ENCODE measurements around the gene TLE6. TPM values are rescaled to one million over a fixed set of nuclear protein-coding genes. Genes with fewer than 3 reads are reported as not detected.

TLE6 gene
- total and polyA plus RNA-seq, 2 of the 13 experiments (the other 11 are each of a cell fraction or from before 2014, with no cell fraction given), result 0.24 to 5.5 TPM

DNA sequence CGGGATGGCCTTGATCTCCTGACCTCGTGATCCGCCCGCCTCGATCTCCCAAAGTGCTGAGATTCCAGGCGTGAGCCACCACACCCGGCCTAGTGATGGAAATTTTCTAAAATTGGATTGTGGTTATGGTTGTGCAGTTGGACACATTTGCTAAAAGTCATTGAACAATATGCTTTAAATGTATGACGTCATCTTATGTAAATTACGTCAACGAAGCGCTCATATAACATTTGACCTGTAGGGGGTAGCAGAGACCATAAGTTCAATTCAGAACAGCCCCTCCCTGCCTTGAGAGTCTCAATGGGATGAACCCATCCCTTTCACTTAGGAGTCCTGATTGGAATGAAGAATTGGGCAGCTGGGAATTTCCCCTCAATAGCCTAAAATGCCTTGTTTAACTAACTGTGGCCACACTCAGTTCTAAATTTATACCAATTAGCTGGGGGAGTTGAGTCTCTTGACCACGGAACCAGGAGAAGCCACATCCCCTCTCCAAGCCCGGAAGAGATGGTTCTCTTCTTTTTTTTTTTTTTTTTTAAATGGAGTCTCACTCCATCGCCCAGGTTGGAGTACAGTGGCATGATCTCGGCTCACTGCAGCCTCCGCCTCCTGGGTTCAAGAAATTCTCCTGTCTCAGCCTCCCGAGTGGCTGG, 15.2 kb upstream of the TLE6 start (continued):
- no peak for TF ChIP-seq HMGA1 (CRISPR knock-in tag; conservative IDR thresholded peaks at IDR 0.05)
- TF ChIP-seq SNAI1 (CRISPR knock-in tag; IDR thresholded peaks at IDR 0.05; ENCODE audit: borderline replicate concordance), result no peak
- no peak for TF ChIP-seq ZNF773 (CRISPR knock-in tag; IDR thresholded peaks at IDR 0.05; ENCODE audit: borderline replicate concordance)
- peak; percentile 61 for TF ChIP-seq THAP11 (CRISPR knock-in tag; IDR thresholded peaks at IDR 0.05)
- TF ChIP-seq, protein P1, sequence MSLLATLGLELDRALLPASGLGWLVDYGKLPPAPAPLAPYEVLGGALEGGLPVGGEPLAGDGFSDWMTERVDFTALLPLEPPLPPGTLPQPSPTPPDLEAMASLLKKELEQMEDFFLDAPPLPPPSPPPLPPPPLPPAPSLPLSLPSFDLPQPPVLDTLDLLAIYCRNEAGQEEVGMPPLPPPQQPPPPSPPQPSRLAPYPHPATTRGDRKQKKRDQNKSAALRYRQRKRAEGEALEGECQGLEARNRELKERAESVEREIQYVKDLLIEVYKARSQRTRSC (CRISPR knock-in tag; IDR thresholded peaks at IDR 0.05; ENCODE audit: low read depth), result no peak
- no peak for TF ChIP-seq KAT8 (CRISPR knock-in tag; IDR thresholded peaks at IDR 0.05)
- TF ChIP-seq ZBTB1 (CRISPR knock-in tag; IDR thresholded peaks at IDR 0.05; ENCODE audit: borderline replicate concordance), result no peak
- TF ChIP-seq, protein P2, sequence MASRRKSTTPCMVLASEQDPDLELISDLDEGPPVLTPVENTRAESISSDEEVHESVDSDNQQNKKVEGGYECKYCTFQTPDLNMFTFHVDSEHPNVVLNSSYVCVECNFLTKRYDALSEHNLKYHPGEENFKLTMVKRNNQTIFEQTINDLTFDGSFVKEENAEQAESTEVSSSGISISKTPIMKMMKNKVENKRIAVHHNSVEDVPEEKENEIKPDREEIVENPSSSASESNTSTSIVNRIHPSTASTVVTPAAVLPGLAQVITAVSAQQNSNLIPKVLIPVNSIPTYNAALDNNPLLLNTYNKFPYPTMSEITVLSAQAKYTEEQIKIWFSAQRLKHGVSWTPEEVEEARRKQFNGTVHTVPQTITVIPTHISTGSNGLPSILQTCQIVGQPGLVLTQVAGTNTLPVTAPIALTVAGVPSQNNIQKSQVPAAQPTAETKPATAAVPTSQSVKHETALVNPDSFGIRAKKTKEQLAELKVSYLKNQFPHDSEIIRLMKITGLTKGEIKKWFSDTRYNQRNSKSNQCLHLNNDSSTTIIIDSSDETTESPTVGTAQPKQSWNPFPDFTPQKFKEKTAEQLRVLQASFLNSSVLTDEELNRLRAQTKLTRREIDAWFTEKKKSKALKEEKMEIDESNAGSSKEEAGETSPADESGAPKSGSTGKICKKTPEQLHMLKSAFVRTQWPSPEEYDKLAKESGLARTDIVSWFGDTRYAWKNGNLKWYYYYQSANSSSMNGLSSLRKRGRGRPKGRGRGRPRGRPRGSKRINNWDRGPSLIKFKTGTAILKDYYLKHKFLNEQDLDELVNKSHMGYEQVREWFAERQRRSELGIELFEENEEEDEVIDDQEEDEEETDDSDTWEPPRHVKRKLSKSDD (CRISPR knock-in tag; IDR thresholded peaks at IDR 0.05; ENCODE audit: low read depth), result peak; percentile 81
- TF ChIP-seq KDM1A (CRISPR knock-in tag; IDR thresholded peaks at IDR 0.05), result no peak
- no peak for TF ChIP-seq ZMYM4 (CRISPR knock-in tag; IDR thresholded peaks at IDR 0.05)
- TF ChIP-seq CHD4 (IDR thresholded peaks at IDR 0.05; ENCODE audit: borderline replicate concordance, low read length), result no peak
- no peak for TF ChIP-seq SALL1 (CRISPR knock-in tag; IDR thresholded peaks at IDR 0.05)
- TF ChIP-seq ZNF766 (CRISPR knock-in tag; IDR thresholded peaks at IDR 0.05; ENCODE audit: borderline replicate concordance), result no peak
- TF ChIP-seq, protein P3, sequence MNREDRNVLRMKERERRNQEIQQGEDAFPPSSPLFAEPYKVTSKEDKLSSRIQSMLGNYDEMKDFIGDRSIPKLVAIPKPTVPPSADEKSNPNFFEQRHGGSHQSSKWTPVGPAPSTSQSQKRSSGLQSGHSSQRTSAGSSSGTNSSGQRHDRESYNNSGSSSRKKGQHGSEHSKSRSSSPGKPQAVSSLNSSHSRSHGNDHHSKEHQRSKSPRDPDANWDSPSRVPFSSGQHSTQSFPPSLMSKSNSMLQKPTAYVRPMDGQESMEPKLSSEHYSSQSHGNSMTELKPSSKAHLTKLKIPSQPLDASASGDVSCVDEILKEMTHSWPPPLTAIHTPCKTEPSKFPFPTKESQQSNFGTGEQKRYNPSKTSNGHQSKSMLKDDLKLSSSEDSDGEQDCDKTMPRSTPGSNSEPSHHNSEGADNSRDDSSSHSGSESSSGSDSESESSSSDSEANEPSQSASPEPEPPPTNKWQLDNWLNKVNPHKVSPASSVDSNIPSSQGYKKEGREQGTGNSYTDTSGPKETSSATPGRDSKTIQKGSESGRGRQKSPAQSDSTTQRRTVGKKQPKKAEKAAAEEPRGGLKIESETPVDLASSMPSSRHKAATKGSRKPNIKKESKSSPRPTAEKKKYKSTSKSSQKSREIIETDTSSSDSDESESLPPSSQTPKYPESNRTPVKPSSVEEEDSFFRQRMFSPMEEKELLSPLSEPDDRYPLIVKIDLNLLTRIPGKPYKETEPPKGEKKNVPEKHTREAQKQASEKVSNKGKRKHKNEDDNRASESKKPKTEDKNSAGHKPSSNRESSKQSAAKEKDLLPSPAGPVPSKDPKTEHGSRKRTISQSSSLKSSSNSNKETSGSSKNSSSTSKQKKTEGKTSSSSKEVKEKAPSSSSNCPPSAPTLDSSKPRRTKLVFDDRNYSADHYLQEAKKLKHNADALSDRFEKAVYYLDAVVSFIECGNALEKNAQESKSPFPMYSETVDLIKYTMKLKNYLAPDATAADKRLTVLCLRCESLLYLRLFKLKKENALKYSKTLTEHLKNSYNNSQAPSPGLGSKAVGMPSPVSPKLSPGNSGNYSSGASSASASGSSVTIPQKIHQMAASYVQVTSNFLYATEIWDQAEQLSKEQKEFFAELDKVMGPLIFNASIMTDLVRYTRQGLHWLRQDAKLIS (CRISPR knock-in tag; IDR thresholded peaks at IDR 0.05), result no peak
- TF ChIP-seq MBNL3 (CRISPR knock-in tag; conservative IDR thresholded peaks at IDR 0.05), result no peak
- TF ChIP-seq NR2F2 (IDR thresholded peaks at IDR 0.05; ENCODE audit: borderline replicate concordance, low read depth), result 0 out of 2 replicates have a peak, but pooled peaks have one; percentile 22
- TF ChIP-seq, protein P4, sequence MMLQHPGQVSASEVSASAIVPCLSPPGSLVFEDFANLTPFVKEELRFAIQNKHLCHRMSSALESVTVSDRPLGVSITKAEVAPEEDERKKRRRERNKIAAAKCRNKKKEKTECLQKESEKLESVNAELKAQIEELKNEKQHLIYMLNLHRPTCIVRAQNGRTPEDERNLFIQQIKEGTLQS (CRISPR knock-in tag; IDR thresholded peaks at IDR 0.05), result peak; percentile 76; the same call in 1 of the 2 replicates
- TF ChIP-seq, protein P5, sequence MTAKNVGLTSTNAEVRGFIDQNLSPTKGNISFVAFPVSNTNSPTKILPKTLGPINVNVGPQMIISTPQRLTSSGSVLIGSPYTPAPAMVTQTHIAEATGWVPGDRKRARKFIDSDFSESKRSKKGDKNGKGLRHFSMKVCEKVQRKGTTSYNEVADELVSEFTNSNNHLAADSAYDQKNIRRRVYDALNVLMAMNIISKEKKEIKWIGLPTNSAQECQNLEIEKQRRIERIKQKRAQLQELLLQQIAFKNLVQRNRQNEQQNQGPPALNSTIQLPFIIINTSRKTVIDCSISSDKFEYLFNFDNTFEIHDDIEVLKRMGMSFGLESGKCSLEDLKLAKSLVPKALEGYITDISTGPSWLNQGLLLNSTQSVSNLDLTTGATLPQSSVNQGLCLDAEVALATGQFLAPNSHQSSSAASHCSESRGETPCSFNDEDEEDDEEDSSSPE (CRISPR knock-in tag; IDR thresholded peaks at IDR 0.05), result no peak
- TF ChIP-seq, protein P6, sequence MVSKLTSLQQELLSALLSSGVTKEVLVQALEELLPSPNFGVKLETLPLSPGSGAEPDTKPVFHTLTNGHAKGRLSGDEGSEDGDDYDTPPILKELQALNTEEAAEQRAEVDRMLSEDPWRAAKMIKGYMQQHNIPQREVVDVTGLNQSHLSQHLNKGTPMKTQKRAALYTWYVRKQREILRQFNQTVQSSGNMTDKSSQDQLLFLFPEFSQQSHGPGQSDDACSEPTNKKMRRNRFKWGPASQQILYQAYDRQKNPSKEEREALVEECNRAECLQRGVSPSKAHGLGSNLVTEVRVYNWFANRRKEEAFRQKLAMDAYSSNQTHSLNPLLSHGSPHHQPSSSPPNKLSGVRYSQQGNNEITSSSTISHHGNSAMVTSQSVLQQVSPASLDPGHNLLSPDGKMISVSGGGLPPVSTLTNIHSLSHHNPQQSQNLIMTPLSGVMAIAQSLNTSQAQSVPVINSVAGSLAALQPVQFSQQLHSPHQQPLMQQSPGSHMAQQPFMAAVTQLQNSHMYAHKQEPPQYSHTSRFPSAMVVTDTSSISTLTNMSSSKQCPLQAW (CRISPR knock-in tag; IDR thresholded peaks at IDR 0.05), result 0 out of 2 replicates have a peak, but pooled peaks have one; percentile 21
- peak; percentile 81 for TF ChIP-seq SMC3 (IDR thresholded peaks at IDR 0.05; ENCODE audit: low read length)

Data from HepG2 (cell line).